ENCODE measurements around the gene DERL3. TPM values are rescaled to one million over a fixed set of nuclear protein-coding genes. Genes with fewer than 3 reads are reported as not detected.
"Not testable (repeated sequence)": the region's sequence is repeated elsewhere in the genome, so short reads cannot be mapped to it uniquely, and the experiment has no call there.

DERL3 gene
- total RNA-seq = under 1 TPM; 0.83 to 0.95 TPM
- long read RNA-seq, donor 1, partial matches to known transcripts = 0 of 1 reads
- long read RNA-seq, donor 1, other reads (novel, unspliced or antisense) = 1 of 1 reads
- long read RNA-seq, donor 2, partial matches to known transcripts = 0 of 1 reads
- long read RNA-seq, donor 2, other reads (novel, unspliced or antisense) = 1 of 1 reads

DNA sequence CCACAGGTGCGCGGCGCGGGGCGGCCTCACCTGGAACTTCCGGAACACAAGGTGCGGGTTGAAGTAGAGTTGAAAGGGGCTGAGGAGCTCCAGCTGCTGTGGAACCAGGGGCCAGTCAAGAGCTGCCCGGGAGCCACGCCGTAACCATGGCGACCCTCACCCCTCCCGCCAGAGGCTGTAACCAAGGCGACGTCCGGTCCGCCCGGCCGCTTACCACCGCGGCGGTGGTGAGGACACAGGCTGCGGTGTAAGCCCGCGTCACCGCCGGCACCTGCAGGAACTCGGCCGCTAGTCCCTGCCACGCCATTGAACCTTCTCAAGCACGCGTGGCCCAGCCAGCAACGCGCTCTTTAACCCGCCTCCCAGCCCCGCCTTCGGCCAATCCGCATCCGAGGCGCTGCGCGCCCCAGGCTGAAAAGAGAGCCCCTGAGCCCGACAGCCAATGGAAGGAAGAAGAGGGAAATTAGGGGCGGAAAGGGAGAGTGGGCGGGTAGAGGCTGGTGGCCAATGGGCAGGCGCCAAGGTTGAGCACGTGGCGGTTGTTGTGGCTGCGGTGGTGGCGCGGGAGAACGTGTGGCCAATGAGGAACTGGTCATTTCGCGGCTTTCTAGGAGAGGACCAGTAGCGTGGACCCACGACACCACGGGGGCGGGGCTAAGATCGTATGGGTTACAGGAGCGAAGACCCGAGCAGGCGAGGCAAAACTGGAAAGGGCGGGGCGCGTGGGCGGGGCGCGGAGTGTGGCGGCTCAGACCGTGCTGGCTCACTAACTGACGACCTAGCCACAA, at the start of gene DERL3:
Gene DERL3, minus strand, starts transcription at position 326 of the 788 bp plus-strand sequence. Its CDS starts 19 bp downstream, at position 307.
- intact Hi-C loops (cut with DNase I) = loop anchor here in 1 of 2 donors (5.0 kb wide), 1 partner anchor 72 kb away; the partner anchor contains the start of gene CHCHD10
- DNase-seq (ENCODE audit: low spot score) = peak; percentile 99

GRCh38 chr22:23884140-23884539, 45.3 kb upstream of the DERL3 start:
- intact Hi-C loops (cut with DNase I) = no loop called here
- no peak for DNase-seq (ENCODE audit: low spot score)

GRCh38 chr22:23883658-23884057, 44.9 kb upstream of the DERL3 start:
- DNase-seq (ENCODE audit: low spot score) = no peak
- intact Hi-C loops (cut with DNase I) = no loop called here

GRCh38 chr22:23882370-23882769, 43.6 kb upstream of the DERL3 start:
- no peak for DNase-seq (ENCODE audit: low spot score)
- intact Hi-C loops (cut with DNase I) = no loop called here

GRCh38 chr22:23878219-23878618, 39.4 kb upstream of the DERL3 start:
- intact Hi-C loops (cut with DNase I) = no loop called here

DNA sequence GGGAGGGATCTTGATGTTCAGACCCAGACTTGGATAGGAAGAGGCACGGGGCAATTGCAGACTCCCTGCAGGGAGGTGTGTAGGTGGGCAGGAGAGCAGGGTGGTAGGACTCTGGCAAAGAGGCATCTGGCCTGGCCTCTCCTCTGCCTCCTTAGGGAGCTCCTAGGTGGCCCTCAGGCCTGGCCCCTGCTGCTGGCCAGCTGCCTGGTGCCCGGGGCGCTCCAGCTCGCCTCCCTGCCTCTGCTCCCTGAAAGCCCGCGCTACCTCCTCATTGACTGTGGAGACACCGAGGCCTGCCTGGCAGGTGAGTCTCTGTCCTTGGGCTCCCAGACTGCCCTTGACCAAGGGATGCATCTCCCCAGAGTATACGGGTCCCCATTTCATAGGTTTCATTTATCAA, 38.8 kb upstream of the DERL3 start:
- DNase-seq (ENCODE audit: low spot score) = no peak
- intact Hi-C loops (cut with DNase I) = no loop called here

More at GRCh38 chr22:23878219-23878618, 39.4 kb upstream of the DERL3 start:
- no peak for DNase-seq (ENCODE audit: low spot score)

GRCh38 chr22:23875801-23876200, 37.0 kb upstream of the DERL3 start:
- intact Hi-C loops (cut with DNase I) = no loop called here
- DNase-seq (ENCODE audit: low spot score) = no peak

- intact Hi-C loops (cut with DNase I) = no loop called here
- no peak for DNase-seq (ENCODE audit: low spot score)
These were observed 36.1 kb upstream of the DERL3 start for GRCh38 chr22:23874871-23875270.

DNA sequence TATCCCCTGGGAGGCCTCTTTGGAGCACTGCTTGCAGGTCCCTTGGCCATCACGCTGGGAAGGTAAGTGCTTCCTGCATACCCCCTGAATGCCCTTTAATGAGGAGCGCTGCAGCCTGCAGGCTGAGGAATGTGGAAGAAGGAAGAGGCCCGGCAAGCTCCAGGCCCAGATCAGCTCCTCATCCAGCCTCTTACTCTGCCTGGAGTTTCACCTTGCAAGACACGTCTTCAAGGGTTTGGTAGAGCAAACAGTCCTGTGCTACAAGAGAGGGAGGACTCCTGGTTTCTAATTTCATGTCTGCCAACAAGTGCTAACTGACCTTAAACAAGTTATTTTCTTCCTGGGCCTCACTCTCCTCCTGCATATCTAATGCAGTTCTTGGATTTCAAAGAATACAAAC, 29.8 kb upstream of the DERL3 start:
- no peak for DNase-seq (ENCODE audit: low spot score)
- intact Hi-C loops (cut with DNase I) = no loop called here

GRCh38 chr22:23864499-23865154, 25.8 kb upstream of the DERL3 start:
- intact Hi-C loops (cut with DNase I); DNase-seq (ENCODE audit: low spot score): not testable (repeated sequence)

GRCh38 chr22:23862103-23862502, 23.3 kb upstream of the DERL3 start:
- no peak for DNase-seq (ENCODE audit: low spot score)
- intact Hi-C loops (cut with DNase I) = no loop called here

DNA sequence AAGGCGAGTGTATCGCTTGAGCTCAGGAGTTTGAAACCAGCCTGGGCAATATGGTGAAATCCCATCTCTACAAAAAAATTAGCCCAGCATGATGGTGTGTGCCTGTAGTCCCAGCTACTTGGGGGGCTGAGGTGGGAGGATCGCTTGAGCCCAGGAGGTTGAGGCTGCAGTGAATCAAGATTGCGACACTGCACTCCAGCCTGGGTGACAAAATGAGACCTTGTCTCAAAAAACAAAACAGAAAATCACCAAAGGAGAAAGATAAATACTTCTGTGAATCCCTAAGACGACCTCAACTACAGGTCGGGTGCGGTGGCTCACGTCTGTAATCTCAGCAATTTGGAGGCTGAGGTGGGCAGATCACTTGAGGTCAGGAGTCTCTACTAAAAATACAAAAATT, 21.4 kb upstream of the DERL3 start:
- DNase-seq (ENCODE audit: low spot score); intact Hi-C loops (cut with DNase I): not testable (repeated sequence)

GRCh38 chr22:23859201-23859600, 20.4 kb upstream of the DERL3 start:
- intact Hi-C loops (cut with DNase I) = loop anchor here in 1 of 2 donors (10.0 kb wide), 1 partner anchor 314 kb away; no protein-coding TSS in a partner anchor
- DNase-seq (ENCODE audit: low spot score) = no peak

- DNase-seq (ENCODE audit: low spot score) = no peak
- intact Hi-C loops (cut with DNase I) = loop anchor here in 1 of 2 donors (10.0 kb wide), 1 partner anchor 314 kb away; no protein-coding TSS in a partner anchor
These were observed 19.6 kb upstream of the DERL3 start for GRCh38 chr22:23858484-23858815.

DNA sequence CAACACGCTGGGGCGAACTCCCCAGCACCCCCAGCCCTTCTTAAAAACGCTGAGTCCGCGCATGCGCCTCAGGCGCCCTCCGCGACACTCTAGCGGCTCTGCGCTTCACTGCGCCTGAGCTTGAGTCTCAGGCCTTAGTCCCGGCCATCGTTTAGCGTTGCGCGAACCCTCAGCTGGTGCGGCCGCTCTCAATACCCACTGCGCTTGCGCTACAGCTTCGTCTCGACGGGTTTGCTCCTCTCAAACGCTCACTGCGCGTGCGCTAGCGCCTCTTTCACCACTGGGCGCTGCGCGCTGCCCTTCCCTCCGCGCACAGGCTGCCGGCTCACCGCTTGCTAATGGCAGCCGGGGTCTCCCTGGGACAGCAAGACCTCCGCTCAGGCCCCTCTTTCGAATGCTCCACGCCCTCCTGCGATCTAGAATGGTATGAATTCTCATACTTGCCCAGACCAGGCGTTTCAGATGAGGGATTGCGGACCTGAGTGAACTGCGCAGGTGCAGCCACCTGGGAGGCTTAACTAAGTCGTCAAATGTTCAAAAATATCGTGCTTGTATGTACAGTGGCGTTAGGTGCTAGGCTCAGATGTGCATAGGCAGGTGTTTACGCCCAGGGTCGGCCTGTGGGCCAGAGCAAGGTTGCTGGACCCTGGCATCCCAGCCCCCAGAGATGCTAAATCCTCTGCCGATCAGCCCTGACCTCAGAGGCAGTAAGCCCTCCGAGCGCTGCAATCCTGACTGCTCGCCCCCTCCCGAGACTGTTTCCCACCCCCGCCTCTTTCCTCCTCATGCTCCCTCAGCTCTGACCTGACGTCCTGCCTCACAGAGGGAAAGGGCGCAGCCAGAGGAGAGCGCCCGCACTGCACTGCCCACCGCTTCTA, 19.0 kb upstream of the DERL3 start, which contains the start of gene SLC2A11:
Gene SLC2A11, plus strand, starts transcription at position 270 of the 878 bp plus-strand sequence. Its CDS starts 125 bp downstream, at position 395.
- DNase-seq (ENCODE audit: low spot score) = peak; percentile 99
- intact Hi-C loops (cut with DNase I) = loop anchor here in 1 of 2 donors (10.0 kb wide), 1 partner anchor 313 kb away; no protein-coding TSS in a partner anchor

- DNase-seq (ENCODE audit: low spot score) = no peak
- intact Hi-C loops (cut with DNase I) = loop anchor here in 1 of 2 donors (10.0 kb wide), 1 partner anchor 312 kb away; no protein-coding TSS in a partner anchor
These were observed 18.2 kb upstream of the DERL3 start for GRCh38 chr22:23856721-23857605.

- DNase-seq (ENCODE audit: low spot score) = no peak
- intact Hi-C loops (cut with DNase I) = loop anchor here in 1 of 2 donors (10.0 kb wide), 1 partner anchor 305 kb away; no protein-coding TSS in a partner anchor
These were observed 11.4 kb upstream of the DERL3 start for GRCh38 chr22:23850136-23850611.

Measured in posterior vena cava (tissue), 2 donors.